NCI-H82 treated with DMSO at 0.1 percent for 48 hours (cell line): ENCODE data around the gene MRPS16.

Experiments used
- DNase-seq: peaks from one replicate; lab custom pipeline; 2025; ENCODE audit not compliant: unreplicated experiment; lab: John Stamatoyannopoulos, UW

MRPS16 gene

DNA sequence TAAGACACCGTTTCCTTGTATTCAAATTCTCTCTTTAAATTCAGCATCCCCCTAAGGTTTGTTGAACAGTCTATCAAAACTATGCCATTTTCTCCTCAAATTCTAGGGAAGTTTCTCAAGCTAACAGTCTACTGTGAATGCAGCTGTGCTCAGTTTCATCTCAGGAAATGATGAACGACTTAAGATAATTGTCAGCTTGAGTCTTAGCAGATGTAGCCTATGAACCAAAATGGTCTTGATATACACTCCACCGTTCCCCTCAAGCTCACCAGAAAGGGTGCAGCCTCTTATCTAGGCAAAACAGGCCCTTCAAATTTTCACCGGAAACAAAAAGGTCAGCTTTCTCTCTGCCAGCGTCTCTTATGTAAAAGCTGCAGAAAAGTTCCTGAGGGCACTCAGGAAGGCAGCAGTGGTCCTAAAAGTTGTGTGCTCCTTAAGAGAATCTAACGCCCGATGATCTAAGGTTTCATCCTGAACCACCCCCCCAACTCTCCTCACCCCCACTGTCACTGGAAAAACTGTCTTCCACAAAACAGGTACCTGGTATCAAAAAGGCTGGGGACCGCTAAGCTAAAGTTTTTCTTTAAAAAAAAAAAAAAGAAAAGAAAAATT, 7.5 kb downstream of the MRPS16 start:
- DNase-seq: no peak

DNA sequence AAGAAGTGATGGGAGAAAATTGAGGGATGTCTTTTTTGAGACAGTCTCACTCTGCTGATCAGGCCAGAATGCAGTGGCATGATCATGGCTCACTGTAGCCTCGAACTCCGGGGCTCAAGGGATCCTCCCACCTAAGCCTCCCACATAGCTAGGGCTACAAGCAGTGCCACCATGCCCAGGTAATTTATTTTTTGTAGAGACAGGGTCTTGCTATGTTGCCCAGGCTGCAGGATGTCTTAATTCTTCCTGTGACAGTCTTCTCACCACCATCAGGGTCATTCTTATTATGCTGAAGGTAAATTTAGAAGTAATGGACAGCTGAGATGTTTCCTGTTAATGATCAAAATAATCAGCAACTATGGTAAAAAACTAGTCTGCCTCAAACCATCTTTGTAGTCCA, 12.5 kb downstream of the MRPS16 start:
- DNase-seq: no peak

DNA sequence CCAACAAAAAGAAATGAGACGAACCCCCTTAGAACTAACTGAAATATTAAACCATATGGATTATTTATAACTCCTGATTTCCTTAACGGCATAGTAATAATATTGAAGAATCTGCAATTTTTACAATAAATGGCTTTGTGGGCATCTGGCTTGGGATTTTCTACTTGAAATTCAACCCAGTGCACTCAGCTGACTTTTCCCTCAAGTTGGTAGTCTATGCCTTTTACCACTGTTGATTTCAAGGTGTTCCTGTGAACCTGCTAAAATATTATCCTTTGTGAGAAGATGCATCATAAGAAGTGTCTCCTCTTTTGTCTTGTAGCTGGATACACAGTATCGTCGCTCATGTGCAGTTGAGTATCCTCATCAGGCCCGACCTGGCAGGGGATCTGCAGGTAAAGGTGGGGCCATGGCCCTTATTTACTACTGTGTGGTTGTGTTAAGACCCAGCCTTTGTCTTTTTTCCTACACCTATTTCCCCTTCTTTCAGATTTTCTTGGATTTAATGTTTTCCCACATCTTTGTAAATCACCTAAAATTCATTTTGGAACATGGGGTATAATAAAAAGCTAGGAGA, 13.4 kb downstream of the MRPS16 start:
- no peak for DNase-seq

DNA sequence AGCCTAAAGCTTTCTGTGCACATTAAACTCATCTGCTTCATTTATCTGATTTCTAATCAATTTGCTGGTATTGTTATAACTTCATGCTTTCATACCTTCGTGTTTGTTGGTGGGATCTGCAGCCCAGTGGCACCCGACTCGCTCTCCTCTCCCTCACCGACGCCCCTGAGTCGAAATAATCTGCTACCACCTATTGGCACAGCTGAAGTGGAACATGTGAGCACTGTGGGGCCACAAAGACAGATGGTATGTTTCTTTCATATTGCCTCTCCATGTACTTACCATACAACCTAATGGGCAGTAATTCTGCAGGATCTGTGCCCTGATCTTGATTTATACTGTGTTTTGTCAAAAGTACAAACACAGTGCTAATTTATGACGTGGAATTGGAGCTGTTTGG, 17.7 kb downstream of the MRPS16 start:
- DNase-seq: no peak

DNA sequence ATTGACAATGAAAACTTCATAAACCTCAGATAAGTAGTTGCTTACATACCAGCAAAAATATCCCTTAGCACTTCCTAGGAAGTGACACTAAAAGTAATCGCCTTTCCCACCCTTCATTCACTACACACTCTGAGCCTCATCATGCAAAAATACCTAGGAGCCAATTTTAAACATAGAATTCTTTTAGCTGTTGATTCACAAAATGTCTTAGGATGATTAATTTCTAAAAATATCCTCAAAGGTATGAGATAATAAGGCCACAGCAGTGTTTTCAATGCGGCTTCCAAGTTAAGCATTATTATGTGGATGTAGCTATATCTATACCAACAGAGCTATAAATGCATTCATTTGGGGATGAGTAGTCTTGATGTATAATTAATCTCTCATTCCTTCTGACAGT, 18.6 kb downstream of the MRPS16 start:
- DNase-seq: no peak

DNA sequence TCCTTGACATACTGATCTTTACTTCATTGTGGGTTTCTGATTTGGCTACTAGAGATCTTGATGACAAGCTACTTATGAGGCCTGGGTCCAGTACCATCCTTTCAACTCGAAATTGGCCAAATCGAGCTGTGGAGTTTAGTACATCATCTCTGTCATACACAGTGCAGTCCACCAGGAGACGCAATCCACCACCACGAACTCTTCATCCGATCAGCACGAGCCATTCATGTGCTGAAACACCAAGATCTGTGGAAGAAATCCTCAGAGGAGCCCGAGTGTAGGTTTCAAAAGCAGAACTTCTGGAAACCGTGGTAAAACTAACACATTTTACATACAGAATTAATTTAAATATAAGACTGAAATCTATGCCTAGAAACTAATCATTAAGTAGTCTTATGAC, 19.6 kb downstream of the MRPS16 start:
- no peak for DNase-seq

DNA sequence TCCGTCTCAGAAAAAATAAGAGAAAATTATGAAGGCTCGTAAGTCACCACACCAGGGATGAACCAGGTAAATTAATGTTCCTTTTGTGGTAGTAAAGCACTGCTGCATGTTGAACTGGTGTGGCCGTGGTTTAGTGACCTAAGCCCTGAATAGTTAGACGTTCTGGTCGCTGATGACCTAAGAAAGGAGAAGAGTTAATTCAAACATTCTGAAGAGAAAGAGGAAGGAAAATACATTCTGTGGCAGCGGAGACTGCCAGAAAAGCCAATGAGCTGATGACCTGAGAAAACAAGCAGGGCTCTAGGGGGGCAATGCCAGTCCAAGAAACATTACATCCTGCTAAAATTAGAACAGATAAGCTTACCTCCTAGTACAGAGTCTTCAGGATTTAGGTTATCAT, 22.9 kb downstream of the MRPS16 start:
- no peak for DNase-seq

DNA sequence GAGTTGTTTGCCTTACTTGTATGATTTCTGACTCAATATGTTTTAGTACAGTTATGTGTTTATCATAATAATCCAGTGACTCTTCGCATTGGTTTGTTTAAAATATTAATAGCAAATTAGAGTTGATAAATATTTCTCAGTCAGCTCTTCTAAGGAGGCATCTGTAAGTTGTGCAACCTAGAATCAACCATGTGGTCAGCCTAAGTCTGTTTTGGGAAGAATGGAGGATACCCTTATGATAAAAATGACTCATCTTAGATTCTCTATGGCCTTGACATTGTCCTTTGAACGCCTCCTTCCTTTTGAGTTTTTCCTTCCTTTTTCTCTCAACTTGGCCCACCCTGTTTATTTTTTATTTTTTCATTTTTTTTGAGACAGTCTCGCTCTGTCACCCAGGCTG, 24.2 kb downstream of the MRPS16 start:
- no peak for DNase-seq

DNA sequence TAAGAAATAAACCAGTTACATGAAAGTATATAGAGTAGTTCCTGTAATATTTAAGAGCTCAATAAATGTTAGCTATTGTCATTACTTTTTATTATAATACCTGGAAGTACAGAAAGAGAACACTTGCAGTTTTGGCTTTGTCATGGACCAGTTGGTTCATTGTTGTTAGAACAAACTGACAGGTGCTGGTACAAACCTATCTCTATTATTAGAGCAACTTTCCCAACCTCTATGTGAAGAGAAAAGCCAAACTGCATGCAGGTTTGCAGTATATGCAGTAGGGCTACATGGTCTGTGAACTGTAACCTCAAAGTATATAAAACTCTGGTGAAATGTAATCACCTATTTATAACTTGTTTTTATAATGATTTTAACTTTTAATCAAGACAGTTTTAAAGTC, 25.8 kb downstream of the MRPS16 start:
- DNase-seq: no peak

DNA sequence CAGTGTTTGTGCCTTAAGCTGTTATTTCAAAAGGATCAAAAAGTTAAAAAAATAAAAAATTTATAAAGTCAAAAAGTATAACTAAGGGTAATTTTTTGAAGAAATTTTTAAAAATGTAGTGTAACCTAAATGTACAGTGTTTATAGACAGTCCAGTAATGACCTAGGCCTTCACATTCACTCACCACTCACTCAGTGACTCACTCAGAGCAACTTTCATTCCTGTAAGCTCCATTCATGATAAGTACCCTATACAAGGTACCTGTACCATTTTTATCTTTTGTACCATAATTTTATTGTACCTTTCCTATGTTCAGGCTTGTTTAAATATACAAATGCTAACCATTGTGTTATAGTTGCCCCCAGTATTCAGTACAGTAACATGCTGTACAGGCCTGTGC, 26.9 kb downstream of the MRPS16 start:
- DNase-seq: no peak

DNA sequence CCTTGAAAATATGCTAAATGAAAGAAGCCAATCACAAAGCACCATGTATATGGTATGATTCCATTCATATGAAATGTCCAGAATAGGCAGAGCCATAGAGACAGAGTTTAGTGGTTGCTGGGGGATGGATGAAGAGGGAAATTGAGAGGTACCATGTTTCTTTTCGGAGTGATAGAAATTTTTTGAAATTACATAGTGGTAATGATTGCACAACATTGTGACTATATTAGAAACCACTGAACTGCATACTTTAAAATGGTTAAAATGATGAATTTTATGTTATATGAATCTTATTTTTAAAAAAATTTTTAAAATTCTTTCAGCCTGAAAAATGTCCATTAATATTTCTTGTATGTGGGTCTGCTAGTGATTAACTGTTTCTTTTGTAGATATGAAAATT, 31.5 kb downstream of the MRPS16 start:
- no peak for DNase-seq

DNA sequence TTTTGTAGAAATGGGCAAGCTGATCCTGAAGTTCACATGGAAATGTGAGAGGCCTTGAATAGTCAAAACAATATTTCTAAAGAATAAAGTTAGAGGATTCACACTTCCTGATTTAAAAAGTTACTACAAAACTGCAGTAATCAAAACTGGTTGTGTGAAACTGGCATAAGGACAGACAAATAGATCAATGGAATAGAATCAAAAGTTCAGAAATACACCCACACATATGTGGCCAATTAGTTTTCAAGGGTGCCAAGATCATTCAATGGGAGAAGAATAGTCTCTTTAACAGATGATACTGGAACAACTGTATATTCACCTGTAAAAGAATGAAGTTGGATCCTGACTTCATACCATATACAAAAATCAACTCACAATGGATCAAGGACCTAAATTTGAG, 33.1 kb downstream of the MRPS16 start:
- DNase-seq: no peak

DNA sequence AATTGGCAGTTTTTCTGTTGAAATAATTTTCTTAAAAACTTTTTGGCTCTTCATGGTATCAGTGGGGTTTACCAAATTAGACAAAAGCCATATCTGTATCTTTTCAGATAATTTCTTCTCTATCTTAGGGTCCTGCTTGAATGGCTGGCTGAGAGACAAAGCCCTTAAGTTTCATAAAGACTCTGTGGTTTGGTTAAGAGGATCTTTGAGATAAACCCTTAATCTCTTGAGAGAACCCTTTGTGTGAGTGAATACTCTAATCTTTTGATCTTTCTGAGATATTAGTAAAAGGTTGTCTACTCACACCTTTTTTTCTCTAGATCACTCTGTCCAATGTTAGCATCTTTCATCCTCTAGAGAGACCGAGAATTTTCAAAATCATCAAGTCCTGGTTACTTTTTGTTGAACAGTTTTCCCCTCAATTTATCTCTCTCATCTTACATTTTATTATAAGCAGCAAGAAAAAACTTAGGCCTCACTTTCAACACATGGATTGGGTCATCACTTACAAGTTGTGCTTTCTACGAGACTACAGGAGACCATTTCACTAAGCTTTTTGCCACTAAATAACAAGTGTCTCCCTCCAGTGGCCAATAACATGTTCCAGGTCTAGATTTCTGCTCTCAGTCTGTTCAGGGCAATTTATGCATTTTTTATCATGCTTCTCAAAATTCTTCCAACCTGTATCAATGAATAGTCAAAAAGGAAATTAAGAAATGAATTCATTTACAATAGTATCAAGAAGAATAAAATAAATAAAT, 33.8 kb downstream of the MRPS16 start:
- peak; percentile 26 for DNase-seq

DNA sequence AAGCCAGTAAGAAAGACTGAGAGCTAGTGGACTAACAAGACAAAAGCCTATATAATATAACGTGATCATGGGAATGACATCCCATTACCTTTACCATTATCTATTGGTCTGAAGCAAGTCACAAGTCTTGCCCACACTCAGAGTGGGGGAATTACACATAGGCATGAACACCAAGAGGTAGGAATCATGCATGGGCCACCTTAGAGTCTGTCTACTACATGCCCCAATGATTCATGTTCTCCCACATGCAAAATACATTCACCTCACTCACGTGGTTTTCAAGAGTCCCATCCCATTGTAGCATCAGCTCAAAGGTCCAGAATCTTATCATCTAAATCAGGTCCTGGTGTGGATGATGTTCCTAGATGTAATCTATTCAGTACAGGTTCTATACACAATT, 34.8 kb downstream of the MRPS16 start:
- no peak for DNase-seq

DNA sequence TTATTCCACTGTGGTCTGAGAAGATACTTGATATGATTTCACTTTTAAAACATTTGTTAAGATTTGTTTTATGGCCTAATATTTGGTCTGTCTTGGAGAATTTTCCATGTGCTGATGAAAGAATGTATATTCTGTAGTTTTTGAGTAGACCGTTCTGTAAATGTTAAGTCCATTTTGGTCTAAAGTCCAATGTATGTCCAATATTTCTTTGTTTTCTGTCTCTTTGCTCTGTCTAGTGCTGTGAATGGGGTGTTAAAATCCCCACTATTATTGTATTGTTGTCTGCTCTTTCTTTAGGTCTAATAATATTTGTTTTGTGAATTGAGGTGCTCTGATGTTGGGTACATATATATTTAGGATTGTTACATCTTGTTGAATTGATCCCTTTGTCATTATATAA, 36.7 kb downstream of the MRPS16 start:
- no peak for DNase-seq

DNA sequence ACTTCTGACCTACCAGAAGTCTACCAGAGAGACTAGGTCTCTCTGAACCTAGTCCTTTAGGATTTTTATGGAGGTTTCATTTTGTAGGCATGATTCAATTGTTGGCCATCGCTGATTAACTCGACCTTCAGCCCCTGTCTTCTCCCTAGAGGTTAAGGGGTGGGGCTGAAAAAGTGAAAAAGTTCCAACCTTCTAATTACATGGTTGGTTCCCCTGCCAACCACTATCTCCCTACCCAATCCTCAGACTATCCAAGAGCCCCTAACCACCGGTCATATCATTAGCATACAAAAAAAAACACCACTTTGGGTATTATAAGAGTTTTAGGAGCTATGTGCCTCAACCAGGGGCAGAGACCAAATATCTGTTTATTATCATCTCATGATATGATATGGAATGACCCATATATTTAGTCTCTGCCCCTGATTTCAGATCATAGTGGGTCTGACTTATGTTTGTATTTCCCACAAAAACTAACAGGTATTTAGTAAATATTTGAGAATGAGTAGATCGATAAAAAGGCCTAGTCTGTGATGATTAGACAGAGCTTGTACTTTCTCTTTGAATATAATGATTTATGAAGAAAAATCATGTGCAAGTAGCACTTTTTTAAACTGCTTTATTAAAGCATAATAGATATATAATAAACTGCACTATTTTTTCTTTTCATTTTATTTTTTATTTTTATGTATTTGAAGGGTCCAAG, 41.2 kb downstream of the MRPS16 start:
- no peak for DNase-seq

DNA sequence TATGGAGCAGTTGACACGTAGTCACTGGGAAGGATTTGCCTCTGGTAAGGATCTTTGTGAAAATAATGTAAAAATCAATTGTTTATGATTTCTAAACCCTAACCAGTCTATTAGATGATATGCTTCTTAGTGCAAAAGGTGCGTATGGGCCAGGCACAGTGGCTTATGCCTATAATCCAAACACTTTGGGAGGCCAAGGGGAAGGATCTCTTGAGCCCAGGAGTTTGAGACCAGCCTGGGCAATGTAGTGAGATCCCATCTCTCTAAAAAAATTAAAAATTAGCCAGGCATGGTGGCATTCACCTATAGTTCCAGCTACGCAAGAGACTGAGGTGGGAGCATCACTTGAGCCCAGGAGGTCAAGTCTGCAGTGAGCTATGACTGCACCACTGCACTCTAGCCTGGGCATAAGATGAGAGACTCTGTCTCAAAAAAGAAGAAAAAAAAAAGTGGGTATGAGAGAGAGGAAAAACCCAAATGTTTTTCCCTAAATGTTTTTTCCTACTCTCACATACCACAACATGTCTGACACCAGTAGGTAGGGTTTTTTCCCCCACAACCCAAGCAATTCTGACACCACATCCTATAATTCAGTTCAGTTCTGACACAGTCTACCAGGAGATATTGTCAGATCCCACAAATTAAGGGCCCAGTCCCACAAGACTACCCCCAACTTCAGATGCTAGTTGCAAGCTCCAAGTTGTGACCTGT, 41.9 kb downstream of the MRPS16 start:
- DNase-seq: no peak

DNA sequence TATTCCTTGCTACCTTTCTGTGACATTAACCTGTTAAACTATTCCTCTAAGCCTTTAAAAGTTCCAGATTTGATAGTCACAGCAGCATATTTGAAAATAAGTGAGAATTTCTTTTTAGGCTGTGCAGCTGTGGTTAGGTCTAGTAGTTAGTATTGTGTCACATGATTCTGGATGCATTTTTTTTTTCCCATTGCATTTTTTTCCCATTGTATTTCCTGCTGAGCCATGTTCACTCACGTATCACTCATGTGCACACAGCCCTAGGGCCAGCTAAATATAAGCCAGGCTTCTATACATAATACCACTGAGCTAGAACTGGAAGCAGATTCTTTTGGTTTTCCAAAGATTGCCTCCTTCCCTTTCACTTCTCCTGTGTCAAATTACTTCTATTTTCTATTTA, 42.7 kb downstream of the MRPS16 start:
- DNase-seq: no peak

DNA sequence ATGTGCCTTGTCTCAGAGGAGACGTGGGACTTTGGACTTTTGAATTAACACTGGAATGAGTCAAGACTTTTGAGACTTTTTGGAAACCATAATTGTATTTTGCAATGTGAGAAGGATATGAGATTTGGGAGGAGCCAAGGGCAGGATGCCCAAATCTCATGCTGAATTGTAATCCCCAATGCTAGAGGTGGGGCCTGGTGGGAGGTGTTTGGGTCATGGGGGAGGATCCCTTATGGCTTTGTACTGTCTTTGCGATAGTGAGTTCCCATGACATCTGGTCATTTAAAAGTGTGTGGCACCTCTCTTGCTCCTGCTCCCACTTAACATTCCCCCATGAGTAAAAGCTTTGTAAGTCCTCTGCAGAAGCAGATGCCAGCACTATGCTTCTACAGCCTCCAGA, 44.6 kb downstream of the MRPS16 start:
- DNase-seq: no peak

DNA sequence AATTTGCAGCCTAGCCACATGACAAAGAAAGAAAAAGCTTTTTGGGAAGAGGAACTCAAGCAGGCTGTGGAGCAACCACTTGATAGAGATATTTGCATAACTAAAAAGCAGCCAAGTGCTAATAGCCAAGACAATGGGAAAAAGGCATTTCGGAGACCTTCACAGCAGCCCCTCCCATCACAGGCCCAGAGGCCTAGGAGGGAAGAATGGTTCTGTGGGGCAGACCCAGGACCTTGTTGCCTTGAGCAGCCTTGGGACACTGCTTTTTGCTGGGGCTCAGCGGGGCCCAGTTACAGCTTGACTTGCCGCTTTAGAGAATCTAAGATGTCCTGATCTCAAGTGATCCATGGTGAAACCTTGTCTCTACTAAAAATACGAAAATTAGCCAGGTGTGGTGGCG, 46.1 kb downstream of the MRPS16 start:
- DNase-seq: no peak

DNA sequence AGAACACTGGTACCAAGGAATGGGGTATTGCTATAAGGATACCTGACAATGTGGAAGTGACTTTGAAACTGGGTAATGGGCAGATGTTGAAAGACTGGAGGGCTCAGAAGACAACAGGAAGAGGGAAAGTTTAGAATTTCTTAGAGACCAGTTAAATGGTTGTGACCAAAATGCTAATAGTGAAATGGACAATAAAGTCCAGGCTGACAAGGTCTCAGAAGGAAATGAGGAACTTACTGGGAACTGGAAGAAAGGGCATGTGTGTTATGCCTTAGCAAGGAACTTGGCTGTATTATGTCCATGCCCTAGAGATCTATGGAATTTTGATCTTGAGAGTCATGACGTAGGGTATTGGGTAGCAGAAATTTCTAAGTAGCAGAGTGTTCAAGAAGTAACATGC, 46.6 kb downstream of the MRPS16 start:
- DNase-seq: no peak
